ENCODE data around the gene TIMM10.
A peak's percentile ranks its signal among the peaks of the same experiment; 100 is the strongest.

Gene TIMM10, protein sequence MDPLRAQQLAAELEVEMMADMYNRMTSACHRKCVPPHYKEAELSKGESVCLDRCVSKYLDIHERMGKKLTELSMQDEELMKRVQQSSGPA

DNA sequence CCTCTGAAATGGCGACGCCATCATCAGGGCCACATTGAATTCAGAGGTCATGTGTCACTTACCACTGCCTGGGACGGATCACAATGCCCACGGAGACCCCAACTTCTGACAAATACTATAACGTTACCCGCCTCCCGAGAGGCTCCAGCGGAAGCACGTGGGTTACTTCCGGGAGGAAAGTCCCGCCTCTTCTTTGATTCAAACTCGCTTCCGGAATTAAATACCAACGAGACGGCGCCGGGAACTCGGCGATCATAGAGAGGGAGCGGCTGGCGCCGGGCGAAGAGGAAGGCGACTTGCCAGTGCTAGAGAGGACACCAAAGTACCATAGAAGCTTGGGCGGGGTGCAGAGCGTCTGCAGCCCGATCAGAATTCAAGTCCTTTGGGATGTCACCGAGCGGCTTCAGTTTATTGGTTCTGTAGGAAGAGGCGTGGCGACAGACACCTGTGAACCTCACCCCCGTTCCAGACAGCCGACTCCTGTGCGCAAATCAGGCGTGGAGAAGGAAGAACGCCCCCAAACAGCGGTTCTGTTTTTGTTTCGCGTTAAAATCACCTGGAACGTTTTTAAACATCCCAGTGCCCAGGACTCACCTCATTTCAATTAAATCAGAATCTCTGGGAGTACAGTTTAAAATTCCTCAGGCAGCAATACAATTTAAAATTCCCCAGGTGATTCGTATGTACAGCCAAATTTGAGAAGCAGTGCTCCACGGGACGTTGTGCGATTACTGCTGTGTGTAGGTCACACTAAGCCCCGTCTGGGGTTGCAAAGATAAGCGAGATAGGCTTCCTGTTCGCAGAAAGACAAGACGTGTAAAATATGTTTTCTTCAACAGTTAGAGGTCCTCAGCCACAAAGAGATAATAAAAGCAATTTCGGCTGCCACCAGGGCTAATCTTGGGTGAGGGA, at the start of gene TIMM10:
TSS of gene TIMM10 (minus strand) at position 159 of the 912 bp plus-strand sequence. CDS start 565 bp downstream, outside the sequence.
- DNase-seq, result peak; percentile 99

DNA sequence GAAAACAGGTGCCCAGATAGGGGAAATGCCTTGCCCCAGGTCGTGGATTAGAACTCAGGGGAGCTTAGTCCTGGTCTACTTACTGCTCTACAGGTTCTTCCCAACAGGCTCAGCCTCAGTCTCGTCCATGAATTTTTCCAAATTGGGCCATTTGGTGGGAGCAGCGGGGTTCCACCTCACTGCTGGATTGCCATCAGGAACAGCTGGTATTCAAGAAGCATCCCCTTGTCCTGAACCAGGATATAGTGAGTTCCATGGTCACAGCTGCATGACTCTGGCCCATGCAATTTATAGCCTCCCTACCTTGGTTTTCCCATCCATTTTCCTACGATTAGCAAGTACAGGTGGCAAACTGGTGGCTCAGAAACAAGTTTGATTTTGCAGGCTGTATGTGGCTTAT, 43.5 kb upstream of the TIMM10 start:
- no peak for DNase-seq

DNA sequence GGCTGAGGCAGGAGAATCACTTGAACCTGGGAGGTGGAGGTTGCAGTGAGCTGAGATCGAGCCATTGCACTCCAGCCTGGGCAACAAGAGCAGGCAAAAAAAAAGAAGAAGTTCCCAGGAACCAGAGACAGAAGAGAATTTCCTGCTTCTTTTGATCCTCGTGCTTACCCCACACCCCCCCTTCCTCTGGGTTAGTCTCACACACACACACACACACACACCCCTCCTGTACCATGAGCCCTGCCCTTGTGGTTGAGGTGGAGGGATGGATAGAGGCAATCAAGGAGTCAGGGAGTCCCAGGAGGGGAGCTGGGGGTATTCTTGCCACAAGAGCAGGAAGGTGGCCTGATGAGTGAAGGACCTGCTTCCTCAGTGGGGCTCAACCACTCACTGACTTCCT, 41.1 kb upstream of the TIMM10 start:
- no peak for DNase-seq

DNA sequence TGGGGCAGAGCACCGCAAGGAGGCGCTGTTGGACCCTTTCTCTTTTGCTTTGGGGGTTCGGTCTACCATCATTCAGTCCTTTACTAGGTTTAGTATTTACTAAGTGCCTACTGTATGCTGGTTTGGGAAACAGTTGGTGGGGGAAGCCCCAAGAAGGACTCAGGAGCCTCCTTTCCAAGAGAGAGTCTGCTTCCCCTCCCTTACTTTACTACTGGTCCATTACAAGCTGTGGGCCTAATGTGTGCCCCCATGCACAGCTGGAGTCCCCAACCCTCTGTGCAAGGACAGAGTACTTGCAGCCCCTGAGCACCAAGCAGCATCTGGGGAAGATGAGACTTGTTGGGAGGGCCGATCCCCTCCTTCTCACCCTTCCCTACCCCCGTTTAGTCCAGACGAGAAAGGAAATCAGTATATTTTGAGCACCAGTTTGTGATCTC, 37.8 kb upstream of the TIMM10 start:
- DNase-seq, result no peak

DNA sequence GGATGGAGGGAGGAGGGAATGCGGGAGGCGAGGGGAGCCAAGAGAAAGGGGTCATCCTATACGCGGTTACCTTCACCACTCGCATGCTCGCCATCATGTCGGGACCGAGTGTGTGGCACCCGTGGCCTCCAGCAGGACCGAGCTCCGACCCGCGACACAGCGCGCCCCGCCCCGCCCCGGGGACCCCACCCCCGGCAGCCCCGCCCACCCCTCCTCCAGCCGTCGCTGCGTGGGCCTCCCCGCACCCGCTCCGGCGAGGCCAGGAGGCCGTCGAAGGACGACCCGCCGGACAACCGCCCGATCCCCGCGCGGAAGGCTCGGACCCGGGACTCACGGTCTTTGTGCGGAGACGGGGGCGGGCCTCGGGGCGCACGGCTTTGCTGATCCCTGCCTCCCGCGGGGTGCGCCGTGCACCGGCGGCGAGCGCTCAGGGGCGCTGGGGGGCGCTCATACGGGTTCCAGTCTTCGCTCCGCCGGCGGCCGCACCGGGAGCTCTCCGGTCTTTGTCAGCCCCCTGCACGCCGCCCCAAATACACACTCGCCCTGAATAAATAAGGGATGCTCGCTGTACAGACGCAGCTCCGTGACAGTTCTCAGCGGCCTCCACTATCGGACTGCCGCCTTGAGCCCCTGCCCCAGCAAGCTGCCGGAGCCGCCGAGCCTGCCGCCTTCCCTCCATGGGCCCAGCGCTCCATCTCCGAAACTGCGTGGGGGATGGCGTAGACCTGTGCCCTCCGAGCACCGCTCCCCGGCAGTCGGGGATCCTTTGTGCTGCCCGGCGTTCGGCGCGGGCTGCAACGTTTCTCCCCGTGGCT, 37.2 kb upstream of the TIMM10 start, which contains the start of gene UBE2L6:
TSS of gene UBE2L6 (minus strand) at position 158 of the 815 bp plus-strand sequence. CDS start at position 97, 61 bp downstream.
- peak; percentile 2 for DNase-seq

DNA sequence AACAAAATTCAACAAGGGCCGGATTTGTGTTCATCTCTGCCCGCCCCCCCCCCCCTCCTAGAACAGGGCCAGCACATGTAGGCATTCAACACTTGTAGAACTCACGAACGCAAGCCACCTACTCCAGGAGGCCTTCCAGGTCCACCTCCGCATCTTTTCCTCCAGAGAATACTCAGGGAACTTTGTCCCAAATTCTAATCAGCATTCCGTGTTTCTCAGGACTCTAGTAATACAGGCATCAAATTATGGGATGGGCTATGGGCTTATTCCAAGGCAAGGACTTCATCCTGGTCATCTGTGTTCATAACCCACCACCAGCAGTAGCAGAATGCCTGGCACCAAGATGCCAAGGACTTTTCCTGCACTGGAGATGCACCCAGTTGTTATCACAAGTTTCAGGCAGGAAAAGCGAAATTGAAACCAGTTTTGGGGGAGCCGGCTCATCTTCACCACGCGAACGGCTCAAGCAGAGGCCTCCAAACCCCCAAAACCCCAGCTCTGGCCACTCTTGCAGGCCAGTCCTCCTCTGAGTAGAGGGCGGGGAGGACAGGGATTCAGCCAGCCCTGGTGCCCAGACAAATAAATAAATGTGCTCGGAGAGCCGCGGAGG, 36.5 kb upstream of the TIMM10 start:
- DNase-seq, result no peak

DNA sequence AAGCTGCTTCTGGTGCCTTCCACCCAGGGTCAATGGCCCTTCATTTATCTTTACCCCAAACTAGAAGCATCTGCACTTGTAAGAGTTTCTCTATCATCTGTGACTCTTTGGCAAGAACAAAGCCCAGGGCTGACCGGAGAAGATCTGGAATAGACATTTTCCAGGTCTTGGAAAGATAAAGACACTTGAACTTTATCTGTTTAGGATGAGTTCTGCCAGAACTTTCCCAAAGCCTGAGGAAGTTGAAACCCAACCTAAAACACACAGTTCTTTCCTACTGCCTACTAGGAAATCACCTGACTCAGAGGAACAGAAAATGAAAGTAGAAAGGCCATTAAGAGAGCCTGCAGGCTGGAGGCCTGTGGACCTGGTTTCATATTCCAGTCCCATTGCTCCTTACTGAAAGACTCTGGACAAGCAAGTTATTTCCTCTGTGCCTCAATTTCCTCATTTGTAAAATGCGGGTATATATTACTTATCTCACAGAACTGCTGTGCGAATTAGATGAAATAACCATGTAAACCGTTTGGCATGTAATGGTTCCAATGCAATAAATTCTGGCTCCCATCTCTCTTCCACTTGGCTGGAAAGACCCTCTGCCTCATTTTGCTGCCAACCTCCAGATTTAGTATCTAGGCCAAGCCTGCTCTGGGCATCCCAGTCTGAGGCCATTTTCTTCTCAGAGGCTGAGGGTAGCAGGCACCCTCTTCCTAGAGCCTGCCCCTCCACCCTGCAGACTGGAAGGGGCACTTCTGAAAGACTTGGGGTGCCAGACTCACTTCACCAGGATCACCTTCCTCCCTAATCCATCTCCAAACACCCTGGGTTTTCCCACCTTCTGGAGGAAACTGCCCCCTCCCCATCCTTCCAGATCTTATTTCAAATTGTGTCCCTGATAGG, 35.7 kb upstream of the TIMM10 start:
- no peak for DNase-seq

DNA sequence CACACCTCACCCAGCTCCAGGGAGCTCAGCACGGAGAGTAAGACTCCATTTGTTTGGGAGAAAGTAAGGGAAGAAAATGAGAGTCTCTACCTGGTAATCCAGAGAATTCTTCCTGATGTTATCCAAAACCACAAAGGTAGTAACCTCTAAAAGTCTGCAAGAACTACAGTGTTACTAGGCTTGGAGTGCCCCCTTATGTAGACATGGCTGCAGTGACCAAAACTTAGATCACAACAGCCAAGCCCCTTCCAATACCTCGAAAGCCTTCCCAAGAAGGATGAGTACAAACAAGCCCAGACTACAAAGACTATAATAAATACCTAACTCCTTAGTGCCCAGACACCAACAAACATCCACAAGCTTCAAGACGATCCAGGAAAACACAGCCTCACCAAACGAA, 32.0 kb upstream of the TIMM10 start:
- no peak for DNase-seq

DNA sequence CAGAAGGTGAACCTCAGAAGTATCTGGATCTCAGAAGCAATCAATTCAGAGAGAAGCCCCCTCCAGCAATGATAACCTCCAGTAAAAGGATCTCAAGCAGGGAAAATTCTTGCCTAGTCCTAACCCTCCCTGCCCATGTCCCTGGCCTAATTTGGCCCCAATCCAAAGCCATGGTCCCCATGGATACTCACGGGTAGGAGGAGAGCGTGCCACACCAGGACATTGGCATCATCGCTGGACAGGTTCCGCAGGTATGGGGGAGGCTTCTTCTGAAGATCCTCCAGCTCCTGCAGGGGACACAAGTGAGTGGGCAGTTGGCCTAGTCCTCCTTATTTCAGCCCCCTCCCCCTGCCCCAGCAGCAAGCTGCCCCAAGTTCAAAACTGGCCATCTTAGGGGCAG, 29.6 kb upstream of the TIMM10 start:
- no peak for DNase-seq

DNA sequence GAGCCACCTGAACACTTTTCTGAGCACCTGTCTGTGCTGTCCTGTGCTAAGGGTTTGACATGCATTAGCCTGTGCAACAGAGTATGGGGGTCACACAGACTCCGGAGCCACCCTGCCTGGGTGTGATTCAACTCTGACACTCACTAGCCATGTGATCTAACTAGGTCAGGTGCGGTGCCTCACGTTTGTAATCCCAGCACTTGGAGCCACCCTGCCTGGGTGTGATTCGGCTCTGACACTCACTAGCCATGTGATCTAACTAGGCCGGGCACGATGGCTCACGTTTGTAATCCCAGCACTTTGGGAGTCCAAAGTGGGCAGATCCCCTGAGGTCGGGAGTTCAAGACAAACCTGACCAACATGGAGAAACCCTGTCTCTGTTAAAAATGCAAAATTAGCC, 25.5 kb upstream of the TIMM10 start:
- no peak for DNase-seq

DNA sequence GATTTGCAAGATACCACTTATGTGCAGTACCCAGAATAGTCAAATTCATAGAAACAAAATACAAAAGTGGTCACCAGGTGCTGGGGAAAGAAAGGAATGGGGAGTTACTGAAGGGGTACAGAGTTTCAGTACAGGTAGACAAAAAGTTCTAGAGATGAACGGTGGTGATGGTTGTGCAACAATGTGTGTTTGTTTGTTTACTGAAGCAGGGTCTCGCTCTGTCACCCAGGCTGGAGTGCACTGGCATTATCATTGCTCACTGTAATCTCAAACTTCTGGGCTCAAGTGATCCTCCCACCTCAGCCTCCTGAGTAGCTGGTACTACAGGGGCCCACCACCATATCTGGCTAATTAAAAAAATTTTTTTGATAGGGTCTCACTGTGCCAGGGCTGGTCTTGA, 24.8 kb upstream of the TIMM10 start:
- no peak for DNase-seq

DNA sequence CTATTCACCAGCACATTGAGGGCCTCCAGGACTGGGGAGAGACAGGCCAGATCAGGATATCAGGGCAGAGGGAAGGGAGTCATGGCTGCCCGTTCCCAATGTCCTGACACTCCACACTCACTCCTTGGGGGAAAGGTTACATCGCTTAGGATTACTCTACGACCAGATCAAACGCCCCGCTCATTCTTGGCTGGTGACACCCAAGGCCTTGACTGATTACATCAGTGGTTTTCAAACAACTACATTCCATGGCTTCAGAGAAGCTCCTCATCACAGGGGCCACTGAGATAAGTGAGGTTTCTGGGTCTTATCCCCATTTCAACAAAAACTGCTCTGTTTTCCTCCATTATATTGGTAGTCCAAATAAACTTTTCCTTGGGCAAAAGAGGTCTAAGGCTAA, 21.9 kb upstream of the TIMM10 start:
- DNase-seq, result no peak

DNA sequence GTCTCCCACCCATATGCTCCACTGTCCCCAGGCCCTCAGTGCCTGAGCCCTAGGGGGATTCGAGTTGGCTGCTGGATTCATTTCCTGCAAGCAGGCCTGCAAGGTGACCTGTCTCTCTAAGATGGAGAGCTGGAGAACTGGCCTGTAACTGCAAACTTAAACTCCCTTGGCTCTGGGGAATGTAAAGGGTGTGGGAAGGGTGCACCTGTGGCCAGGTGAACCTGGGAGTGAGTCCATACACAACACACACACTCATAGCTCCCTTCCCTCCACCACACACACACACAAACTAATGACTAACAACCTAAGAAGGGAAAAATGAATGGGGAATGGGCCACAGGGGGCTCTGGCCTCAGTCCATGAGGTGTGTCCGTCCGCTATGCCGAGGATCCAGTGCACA, 21.4 kb upstream of the TIMM10 start:
- no peak for DNase-seq

DNA sequence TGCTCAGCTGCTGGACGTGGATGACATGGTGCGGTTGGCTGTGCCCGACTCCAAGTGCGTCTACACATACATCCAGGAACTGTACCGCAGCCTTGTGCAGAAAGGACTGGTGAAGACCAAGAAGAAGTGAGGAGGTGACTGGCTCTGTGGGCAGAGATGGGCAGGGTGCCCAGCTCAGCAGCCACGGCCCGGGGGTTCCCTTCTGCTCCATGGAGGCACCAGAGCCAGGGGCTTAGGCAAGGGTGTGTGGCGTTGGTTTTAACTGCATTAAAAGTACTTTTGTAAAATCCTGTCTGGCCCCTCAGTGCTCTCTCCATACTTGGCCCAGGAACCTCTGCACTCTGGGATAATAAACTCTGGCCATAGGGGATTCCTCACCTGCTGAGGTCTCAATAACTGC, 19.4 kb upstream of the TIMM10 start:
- no peak for DNase-seq

DNA sequence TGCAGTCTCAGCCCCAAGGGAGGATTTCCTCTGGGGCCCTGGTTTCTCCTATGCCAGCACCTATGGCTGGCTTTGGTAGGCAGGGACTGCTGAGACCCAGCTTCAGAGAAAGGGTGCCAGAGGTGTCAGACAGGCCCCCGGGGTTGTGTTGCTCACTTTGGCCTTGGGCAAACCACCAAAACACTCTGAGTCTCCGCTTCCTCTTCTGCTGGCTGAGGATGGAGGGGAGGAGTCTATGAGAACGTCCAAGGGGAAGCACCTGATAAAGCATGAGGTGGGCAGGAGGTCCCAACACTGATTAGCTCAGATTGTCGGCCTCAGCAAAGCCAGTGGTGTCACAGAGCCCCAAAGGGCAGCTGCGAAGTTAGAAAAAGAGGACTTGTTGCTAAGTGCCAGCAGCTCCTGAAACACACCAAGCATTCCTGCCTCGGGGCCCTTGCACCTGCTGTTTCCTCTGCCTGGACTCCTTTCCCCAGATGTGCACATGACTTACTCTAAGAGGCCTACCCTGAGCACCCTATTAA, 17.4 kb upstream of the TIMM10 start:
- no peak for DNase-seq

DNA sequence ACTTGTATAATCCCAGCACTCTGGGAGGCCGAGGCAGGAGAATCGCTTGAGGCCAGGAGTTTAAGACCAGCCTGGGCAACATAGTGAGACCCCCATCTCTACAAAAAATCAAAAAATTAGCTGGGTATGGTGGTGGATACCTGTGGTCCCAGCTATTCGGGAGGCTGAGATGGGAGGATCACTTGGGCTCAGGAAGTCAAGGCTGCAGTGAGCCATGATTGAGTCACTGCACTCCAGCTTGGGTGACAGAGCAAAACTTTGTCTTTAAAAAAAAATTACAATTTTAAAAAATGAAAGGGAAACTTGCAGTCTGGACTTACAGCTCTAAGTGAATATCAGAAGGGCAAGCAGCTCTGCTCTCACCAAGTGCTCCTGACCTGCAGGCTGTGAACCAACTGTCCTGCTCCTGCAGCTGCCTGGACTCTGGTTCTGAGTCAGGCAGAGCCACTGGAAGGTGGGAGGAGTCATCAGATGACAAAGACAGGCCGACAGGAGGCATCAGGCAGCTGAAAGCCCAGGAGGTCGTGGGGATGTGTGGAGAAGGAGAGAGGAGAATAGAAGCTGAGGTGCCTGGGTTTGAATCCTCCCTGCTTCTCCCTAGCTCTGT, 16.4 kb upstream of the TIMM10 start:
- DNase-seq, result no peak

DNA sequence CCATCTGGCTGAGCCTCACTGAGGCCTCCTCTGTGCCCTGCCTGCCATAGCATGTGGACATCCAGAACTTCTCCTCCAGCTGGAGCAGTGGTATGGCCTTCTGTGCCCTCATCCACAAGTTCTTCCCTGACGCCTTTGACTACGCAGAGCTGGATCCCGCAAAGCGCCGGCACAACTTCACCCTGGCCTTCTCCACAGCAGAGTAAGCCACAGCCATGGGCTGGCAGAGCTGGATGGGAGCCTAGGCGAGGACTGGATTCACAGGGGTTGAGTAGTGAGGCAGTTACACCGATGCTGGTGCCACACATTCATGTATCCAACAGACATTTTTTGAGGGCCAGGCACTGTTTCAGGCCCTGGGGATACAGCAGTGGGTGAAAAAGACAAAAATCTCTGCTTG, 15.9 kb upstream of the TIMM10 start:
- no peak for DNase-seq

DNA sequence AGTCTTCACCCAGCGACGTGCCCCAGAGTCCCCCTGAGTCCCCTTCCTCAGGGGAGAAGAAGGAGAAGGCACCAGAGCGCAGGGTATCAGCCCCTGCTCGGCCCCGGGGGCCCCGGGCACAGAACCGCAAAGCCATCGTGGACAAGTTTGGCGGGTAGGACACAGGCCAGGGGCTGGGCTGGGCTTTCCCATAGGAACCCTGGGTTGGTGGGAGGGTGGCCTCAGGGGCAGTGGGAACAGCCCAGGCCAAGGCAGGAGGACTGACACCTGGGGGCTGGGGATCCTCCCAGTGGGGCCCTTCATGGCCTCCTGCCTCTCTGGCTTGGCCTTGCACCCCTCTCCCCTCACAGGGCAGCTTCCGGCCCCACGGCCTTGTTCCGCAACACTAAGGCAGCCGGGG, 15.3 kb upstream of the TIMM10 start:
- no peak for DNase-seq

DNA sequence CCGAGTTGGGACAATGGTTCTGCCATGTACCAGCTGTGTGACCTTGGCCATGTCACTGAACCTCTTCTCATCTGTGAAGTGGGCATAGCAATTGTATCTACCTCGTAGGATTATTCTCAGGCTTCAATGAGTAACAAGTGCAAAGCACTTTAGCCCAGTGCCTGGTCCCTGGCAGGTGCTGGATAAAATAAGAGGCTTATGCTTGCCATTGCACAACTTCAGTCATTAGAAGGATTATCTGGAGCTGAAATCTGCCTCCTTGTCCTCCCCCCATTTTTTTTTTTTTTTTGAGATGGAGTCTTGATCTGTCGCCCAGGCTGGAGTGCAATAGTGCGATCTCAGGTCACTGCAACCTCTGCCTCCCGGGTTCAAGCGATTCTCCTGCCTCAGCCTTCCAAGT, 14.0 kb upstream of the TIMM10 start:
- no peak for DNase-seq

DNA sequence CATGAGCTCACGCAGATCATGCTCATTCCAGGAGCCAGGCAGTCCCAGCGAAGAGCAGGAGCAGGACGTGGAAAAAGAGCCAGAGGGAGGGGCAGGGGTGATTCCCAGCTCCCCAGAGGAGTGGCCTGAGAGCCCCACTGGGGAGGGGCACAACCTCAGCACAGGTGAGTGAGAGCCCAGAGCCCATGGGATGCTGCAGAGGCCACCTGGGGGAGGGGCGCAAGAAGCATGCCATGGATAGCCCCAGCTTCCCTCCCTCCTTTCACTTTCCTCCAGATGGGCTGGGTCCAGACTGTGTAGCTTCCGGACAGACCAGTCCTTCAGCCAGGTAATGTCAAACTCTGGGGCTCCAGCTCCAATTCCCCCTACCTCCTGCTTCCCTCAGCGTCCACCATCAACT, 13.0 kb upstream of the TIMM10 start:
- no peak for DNase-seq

DNA sequence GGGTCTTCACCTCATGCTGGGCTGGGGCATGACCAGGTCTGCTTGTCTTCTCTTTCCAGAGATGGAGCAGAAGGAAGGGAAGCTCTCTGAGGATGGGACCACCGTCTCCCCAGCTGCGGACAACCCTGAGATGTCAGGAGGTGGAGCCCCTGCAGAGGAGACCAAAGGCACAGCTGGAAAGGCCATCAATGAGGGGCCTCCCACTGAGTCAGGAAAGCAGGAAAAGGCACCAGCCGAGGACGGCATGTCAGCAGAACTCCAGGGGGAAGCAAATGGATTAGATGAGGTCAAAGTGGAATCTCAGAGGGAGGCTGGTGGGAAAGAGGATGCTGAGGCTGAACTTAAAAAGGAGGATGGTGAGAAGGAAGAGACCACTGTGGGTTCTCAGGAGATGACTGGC, 12.0 kb upstream of the TIMM10 start:
- no peak for DNase-seq

Data from NCI-H446 treated with DMSO at 0.1 percent for 48 hours (cell line).